ENCODE results near the gene GAL3ST2.

Gene GAL3ST2

GRCh38 chr2:241810307-241811200 lies 33.9 kb downstream of the GAL3ST2 start:
- Histone ChIP-seq H3K36me3 (ENCODE audit: insufficient read depth, low read length) (no peaks in the 10 kb centered on the region), H3K4me1 (ENCODE audit: insufficient read depth, low read length) (peaks cover 9% of the 10 kb centered on the region), H3K9ac (ENCODE audit: low read depth, low read length) (no peak overlapping the region), H3K27ac (ENCODE audit: low read length) (no peak overlapping the region), H3K4me2 (ENCODE audit: insufficient read depth, low read length) (no peak overlapping the region), H3K27me3 (ENCODE audit: insufficient read depth, low read length, poor library complexity) (no peaks in the 10 kb centered on the region), H3K79me2 (ENCODE audit: insufficient read depth, low read length) (no peaks in the 10 kb centered on the region), H2AFZ (ENCODE audit: low read depth, low read length) (no peak overlapping the region), H3K4me3 (ENCODE audit: low read depth in 1 of 2, low read length in 2 of 2) (no peak overlapping the region), H3K9me3 (ENCODE audit: insufficient read depth, low read length, severe bottlenecking) (no peaks in the 10 kb centered on the region), H4K20me1 (ENCODE audit: insufficient read depth, low read length) (peaks cover 33% of the 10 kb centered on the region)
- ATAC-seq (ENCODE audit: insufficient read depth, low read depth): no peak
- no peak for DNase-seq
- no peak for TF ChIP-seq CTCF (IDR thresholded peaks at IDR 0.05; ENCODE audit: borderline replicate concordance, extremely low read depth, low read length, poor library complexity, severe bottlenecking)
- TF ChIP-seq EZH2 (IDR thresholded peaks at IDR 0.05; ENCODE audit: borderline replicate concordance, low read depth, low read length, severe bottlenecking): no peak

GRCh38 chr2:241811201-241811951 lies 34.8 kb downstream of the GAL3ST2 start:
- Histone ChIP-seq H3K36me3 (ENCODE audit: insufficient read depth, low read length) (no peaks in the 10 kb centered on the region), H4K20me1 (ENCODE audit: insufficient read depth, low read length) (peaks cover 33% of the 10 kb centered on the region), H3K79me2 (ENCODE audit: insufficient read depth, low read length) (no peaks in the 10 kb centered on the region), H3K4me1 (ENCODE audit: insufficient read depth, low read length) (peaks cover 9% of the 10 kb centered on the region), H3K27me3 (ENCODE audit: insufficient read depth, low read length, poor library complexity) (no peaks in the 10 kb centered on the region), H3K9ac (ENCODE audit: low read depth, low read length) (no peak overlapping the region), H2AFZ (ENCODE audit: low read depth, low read length) (no peak overlapping the region), H3K27ac (ENCODE audit: low read length) (no peak overlapping the region), H3K9me3 (ENCODE audit: insufficient read depth, low read length, severe bottlenecking) (no peaks in the 10 kb centered on the region), H3K4me2 (ENCODE audit: insufficient read depth, low read length) (no peak overlapping the region), H3K4me3 (ENCODE audit: low read depth in 1 of 2, low read length in 2 of 2) (no peak overlapping the region)
- TF ChIP-seq EZH2 (IDR thresholded peaks at IDR 0.05; ENCODE audit: borderline replicate concordance, low read depth, low read length, severe bottlenecking): no peak
- no peak for TF ChIP-seq CTCF (IDR thresholded peaks at IDR 0.05; ENCODE audit: borderline replicate concordance, extremely low read depth, low read length, poor library complexity, severe bottlenecking)
- ATAC-seq (ENCODE audit: insufficient read depth, low read depth): no peak
- no peak for DNase-seq

GRCh38 chr2:241811952-241812729 lies 35.5 kb downstream of the GAL3ST2 start:
- Histone ChIP-seq H3K4me1 (ENCODE audit: insufficient read depth, low read length) (peaks cover 9% of the 10 kb centered on the region), H3K9ac (ENCODE audit: low read depth, low read length) (no peak overlapping the region), H4K20me1 (ENCODE audit: insufficient read depth, low read length) (peaks cover 33% of the 10 kb centered on the region), H3K27ac (ENCODE audit: low read length) (no peak overlapping the region), H2AFZ (ENCODE audit: low read depth, low read length) (no peak overlapping the region), H3K79me2 (ENCODE audit: insufficient read depth, low read length) (no peaks in the 10 kb centered on the region), H3K27me3 (ENCODE audit: insufficient read depth, low read length, poor library complexity) (no peaks in the 10 kb centered on the region), H3K4me3 (ENCODE audit: low read depth in 1 of 2, low read length in 2 of 2) (no peak overlapping the region), H3K36me3 (ENCODE audit: insufficient read depth, low read length) (no peaks in the 10 kb centered on the region), H3K9me3 (ENCODE audit: insufficient read depth, low read length, severe bottlenecking) (no peaks in the 10 kb centered on the region), H3K4me2 (ENCODE audit: insufficient read depth, low read length) (no peak overlapping the region)
- TF ChIP-seq CTCF (IDR thresholded peaks at IDR 0.05; ENCODE audit: borderline replicate concordance, extremely low read depth, low read length, poor library complexity, severe bottlenecking) (no peak), EZH2 (IDR thresholded peaks at IDR 0.05; ENCODE audit: borderline replicate concordance, low read depth, low read length, severe bottlenecking) (no peak)
- DNase-seq: no peak
- ATAC-seq (ENCODE audit: insufficient read depth, low read depth): no peak
